ENCODE data around the gene MCMBP.
"Not testable (repeated sequence)": the region's sequence is repeated elsewhere in the genome, so short reads cannot be mapped to it uniquely, and the experiment has no call there.

Gene MCMBP

GRCh38 chr10:119805702-119806230 is 66.9 kb downstream of the MCMBP start:
- no peaks in the 10 kb centered on the region for H3K36me3 ChIP-seq (replicated peaks)
- no peak overlapping the region for H3K27ac ChIP-seq
- no peak for TF ChIP-seq CTCF (IDR thresholded peaks at IDR 0.05; ENCODE audit: low read depth, low read length, missing control alignments)
- H3K27me3 ChIP-seq (replicated peaks), result no peaks in the 10 kb centered on the region
- in situ Hi-C loops (cut with HindIII; ENCODE audit: low pct_ligation_motif_present, low sequenced_read_pairs), result no loop called here
- no peak for DNase-seq
- H3K4me3 ChIP-seq (ENCODE audit: low read depth, low read length), result no peak overlapping the region

GRCh38 chr10:119803264-119803663 is 69.4 kb downstream of the MCMBP start:
- DNase-seq, result peak; percentile 61
- TF ChIP-seq CTCF (IDR thresholded peaks at IDR 0.05; ENCODE audit: low read depth, low read length, missing control alignments), result no peak
- H3K27me3 ChIP-seq (replicated peaks), result no peaks in the 10 kb centered on the region
- no peaks in the 10 kb centered on the region for H3K36me3 ChIP-seq (replicated peaks)
- no peak overlapping the region for H3K4me3 ChIP-seq (ENCODE audit: low read depth, low read length)
- peak overlapping the region; percentile 23 for H3K27ac ChIP-seq
- in situ Hi-C loops (cut with HindIII; ENCODE audit: low pct_ligation_motif_present, low sequenced_read_pairs), result no loop called here

GRCh38 chr10:119801998-119802538 is 70.6 kb downstream of the MCMBP start:
- no peak for DNase-seq
- Histone ChIP-seq H3K36me3 (replicated peaks) (no peaks in the 10 kb centered on the region), H3K27ac (no peak overlapping the region), H3K4me3 (ENCODE audit: low read depth, low read length) (no peak overlapping the region), H3K27me3 (replicated peaks) (no peaks in the 10 kb centered on the region)
- in situ Hi-C loops (cut with HindIII; ENCODE audit: low pct_ligation_motif_present, low sequenced_read_pairs), result no loop called here
- TF ChIP-seq CTCF (IDR thresholded peaks at IDR 0.05; ENCODE audit: low read depth, low read length, missing control alignments), result no peak

- Histone ChIP-seq H3K4me3 (ENCODE audit: low read depth, low read length) (no peak overlapping the region), H3K36me3 (replicated peaks) (no peaks in the 10 kb centered on the region), H3K27me3 (replicated peaks) (no peaks in the 10 kb centered on the region), H3K27ac (no peak overlapping the region)
- no peak for TF ChIP-seq CTCF (IDR thresholded peaks at IDR 0.05; ENCODE audit: low read depth, low read length, missing control alignments)
- DNase-seq, result no peak
- in situ Hi-C loops (cut with HindIII; ENCODE audit: low pct_ligation_motif_present, low sequenced_read_pairs), result no loop called here
Observed at GRCh38 chr10:119801176-119801575, 71.5 kb downstream of the MCMBP start.

GRCh38 chr10:119796039-119796438 is 76.6 kb downstream of the MCMBP start:
- DNase-seq, result no peak
- TF ChIP-seq CTCF (IDR thresholded peaks at IDR 0.05; ENCODE audit: low read depth, low read length, missing control alignments), result no peak
- H3K36me3 ChIP-seq (replicated peaks), result no peaks in the 10 kb centered on the region
- H3K4me3 ChIP-seq (ENCODE audit: low read depth, low read length), result no peak overlapping the region
- no peak overlapping the region for H3K27ac ChIP-seq
- no peaks in the 10 kb centered on the region for H3K27me3 ChIP-seq (replicated peaks)
- in situ Hi-C loops (cut with HindIII; ENCODE audit: low pct_ligation_motif_present, low sequenced_read_pairs), result no loop called here

- in situ Hi-C loops (cut with HindIII; ENCODE audit: low pct_ligation_motif_present, low sequenced_read_pairs); DNase-seq; H3K4me3 ChIP-seq (ENCODE audit: low read depth, low read length); H3K36me3 ChIP-seq (replicated peaks); H3K27ac ChIP-seq; H3K27me3 ChIP-seq (replicated peaks): not testable (repeated sequence)
Observed at GRCh38 chr10:119795101-119795500, 77.5 kb downstream of the MCMBP start.
